ENCODE data around the gene PAAF1.

Gene PAAF1

DNA sequence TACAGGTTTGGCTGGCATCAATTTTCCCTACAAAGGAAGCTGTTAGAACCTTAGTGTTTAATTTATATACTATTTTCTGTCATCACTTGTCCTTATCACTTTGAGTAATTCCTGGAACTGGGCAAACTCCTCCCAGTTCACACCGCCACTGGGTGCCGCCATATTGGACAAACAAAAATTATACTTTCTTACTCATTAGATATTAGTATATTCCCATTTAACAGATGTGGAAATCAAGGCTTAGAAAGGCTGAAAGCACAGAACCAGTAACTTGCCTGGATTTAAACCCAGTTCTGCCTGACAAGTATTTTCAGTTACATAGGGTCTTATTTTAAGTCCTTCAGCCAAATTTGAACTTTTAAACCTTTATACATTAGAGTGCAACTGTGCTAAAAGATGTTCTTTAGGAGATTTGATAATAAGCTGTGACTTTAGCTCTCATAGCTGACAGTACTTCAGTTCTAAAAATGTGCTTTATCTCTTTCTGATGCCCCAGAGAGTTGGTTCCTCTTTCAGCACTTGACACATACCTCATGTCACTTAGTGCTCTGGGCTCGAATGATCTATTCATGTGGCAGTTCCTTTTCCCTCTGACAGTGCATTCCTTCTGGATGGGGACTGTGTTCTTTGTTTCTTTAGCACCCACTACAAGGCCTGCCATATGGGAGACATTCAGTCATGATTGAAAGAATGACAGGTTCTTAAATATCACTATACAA, 25.6 kb upstream of the PAAF1 start:
- Histone ChIP-seq H3K4me3 (ENCODE audit: low read depth, low read length) (no peak overlapping the region), H3K36me3 (replicated peaks) (no peaks in the 10 kb centered on the region), H3K27ac (no peak overlapping the region), H3K27me3 (replicated peaks) (no peaks in the 10 kb centered on the region)
- DNase-seq, result no peak
- TF ChIP-seq, protein P1, sequence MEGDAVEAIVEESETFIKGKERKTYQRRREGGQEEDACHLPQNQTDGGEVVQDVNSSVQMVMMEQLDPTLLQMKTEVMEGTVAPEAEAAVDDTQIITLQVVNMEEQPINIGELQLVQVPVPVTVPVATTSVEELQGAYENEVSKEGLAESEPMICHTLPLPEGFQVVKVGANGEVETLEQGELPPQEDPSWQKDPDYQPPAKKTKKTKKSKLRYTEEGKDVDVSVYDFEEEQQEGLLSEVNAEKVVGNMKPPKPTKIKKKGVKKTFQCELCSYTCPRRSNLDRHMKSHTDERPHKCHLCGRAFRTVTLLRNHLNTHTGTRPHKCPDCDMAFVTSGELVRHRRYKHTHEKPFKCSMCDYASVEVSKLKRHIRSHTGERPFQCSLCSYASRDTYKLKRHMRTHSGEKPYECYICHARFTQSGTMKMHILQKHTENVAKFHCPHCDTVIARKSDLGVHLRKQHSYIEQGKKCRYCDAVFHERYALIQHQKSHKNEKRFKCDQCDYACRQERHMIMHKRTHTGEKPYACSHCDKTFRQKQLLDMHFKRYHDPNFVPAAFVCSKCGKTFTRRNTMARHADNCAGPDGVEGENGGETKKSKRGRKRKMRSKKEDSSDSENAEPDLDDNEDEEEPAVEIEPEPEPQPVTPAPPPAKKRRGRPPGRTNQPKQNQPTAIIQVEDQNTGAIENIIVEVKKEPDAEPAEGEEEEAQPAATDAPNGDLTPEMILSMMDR (IDR thresholded peaks at IDR 0.05; ENCODE audit: low read depth, low read length, missing control alignments), result no peak
- in situ Hi-C loops (cut with HindIII; ENCODE audit: low pct_ligation_motif_present, low sequenced_read_pairs), result no loop called here

DNA sequence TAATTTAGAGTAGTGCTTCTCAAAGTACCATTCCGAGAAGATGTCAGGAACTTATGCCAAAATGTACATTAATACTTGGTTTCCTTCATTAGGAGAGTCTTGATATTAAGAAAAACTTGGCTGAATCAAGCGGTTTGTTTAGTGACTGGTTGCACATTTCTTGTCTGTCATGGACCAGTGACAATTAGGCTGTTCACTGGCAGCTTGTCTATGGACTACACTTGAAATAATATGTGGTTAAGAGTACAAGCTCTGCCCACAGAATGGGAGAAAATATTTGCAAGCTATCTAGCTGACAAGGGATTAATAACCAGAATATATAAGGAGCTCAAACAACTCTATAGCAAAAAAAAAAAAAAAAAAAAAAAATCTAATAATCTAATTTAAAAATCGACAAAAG, 24.8 kb upstream of the PAAF1 start:
- TF ChIP-seq, protein P1 (IDR thresholded peaks at IDR 0.05; ENCODE audit: low read depth, low read length, missing control alignments), result no peak
- Histone ChIP-seq H3K27ac (no peak overlapping the region), H3K36me3 (replicated peaks) (no peaks in the 10 kb centered on the region), H3K4me3 (ENCODE audit: low read depth, low read length) (no peak overlapping the region), H3K27me3 (replicated peaks) (no peaks in the 10 kb centered on the region)
- no peak for DNase-seq
- in situ Hi-C loops (cut with HindIII; ENCODE audit: low pct_ligation_motif_present, low sequenced_read_pairs), result no loop called here

DNA sequence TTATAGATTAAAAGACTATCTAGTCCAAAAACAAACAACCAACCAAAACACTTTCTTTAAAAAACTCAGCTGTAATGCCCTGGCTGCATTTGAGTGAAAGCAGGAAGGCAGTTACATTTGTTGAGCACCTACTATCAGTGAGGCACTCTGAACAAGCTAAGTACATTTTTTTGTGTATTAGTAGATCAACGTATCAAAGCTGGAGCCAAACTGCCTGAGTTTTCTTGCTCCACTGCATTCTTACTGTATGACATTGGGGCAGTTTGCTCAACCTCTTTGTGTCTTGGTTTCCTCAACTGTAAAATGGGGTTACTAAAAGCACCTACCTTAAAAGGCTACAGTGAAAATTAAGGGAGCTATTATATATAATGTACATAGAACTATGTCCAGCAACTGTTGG, 22.1 kb upstream of the PAAF1 start:
- TF ChIP-seq, protein P1 (IDR thresholded peaks at IDR 0.05; ENCODE audit: low read depth, low read length, missing control alignments), result no peak
- H3K36me3 ChIP-seq (replicated peaks), result no peaks in the 10 kb centered on the region
- H3K4me3 ChIP-seq (ENCODE audit: low read depth, low read length), result no peak overlapping the region
- no peak for DNase-seq
- H3K27ac ChIP-seq, result no peak overlapping the region
- in situ Hi-C loops (cut with HindIII; ENCODE audit: low pct_ligation_motif_present, low sequenced_read_pairs), result no loop called here
- H3K27me3 ChIP-seq (replicated peaks), result no peaks in the 10 kb centered on the region

DNA sequence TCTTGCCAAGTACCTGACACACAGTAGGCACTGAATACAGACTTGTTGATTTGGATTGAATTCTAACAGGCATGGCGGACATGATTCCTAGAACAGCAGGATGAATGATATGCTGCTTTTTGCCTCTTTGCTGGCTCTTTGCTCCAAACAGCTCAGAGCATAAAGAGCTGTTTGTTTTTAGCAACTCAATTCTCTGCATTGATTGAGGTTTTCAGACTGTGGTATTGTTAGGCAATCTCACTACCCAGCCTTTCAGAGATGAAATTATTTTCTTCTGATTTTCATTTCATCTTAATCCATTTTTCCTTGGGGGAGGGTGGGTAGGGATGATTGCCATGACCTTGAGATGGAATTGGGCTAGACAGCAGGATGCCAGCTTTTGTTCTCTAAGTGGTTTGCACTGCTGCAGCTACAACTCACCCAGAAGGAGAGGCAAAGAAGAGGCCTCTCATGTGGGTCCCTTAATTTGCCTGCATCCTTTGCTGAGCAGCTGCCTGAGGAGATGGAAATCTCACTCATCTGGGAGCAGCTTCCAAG, 20.7 kb upstream of the PAAF1 start:
- no peak overlapping the region for H3K4me3 ChIP-seq (ENCODE audit: low read depth, low read length)
- TF ChIP-seq, protein P1 (IDR thresholded peaks at IDR 0.05; ENCODE audit: low read depth, low read length, missing control alignments), result no peak
- H3K27me3 ChIP-seq (replicated peaks), result no peaks in the 10 kb centered on the region
- no peak for DNase-seq
- in situ Hi-C loops (cut with HindIII; ENCODE audit: low pct_ligation_motif_present, low sequenced_read_pairs), result no loop called here
- no peak overlapping the region for H3K27ac ChIP-seq
- no peaks in the 10 kb centered on the region for H3K36me3 ChIP-seq (replicated peaks)

DNA sequence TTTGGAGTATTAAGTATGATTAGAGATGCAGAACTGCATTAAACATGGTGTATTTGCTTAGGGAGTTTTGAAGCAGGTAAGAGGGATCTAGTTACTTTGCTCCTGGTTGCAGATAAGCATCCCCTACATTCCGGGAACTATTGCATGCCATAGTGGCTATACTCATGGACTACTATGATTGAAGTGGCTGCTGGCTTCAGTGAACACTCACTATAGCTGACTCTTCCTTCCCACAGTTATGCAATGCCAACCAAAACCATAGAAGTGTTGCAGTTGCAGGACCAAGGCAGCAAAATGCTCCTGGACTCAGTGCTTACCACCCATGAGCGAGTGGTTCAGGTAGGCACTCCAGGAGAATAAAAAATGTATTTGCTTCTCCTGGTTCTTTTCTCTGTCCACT, 17.1 kb upstream of the PAAF1 start:
- H3K27me3 ChIP-seq (replicated peaks), result no peaks in the 10 kb centered on the region
- H3K27ac ChIP-seq, result no peak overlapping the region
- TF ChIP-seq, protein P1 (IDR thresholded peaks at IDR 0.05; ENCODE audit: low read depth, low read length, missing control alignments), result no peak
- H3K4me3 ChIP-seq (ENCODE audit: low read depth, low read length), result no peak overlapping the region
- in situ Hi-C loops (cut with HindIII; ENCODE audit: low pct_ligation_motif_present, low sequenced_read_pairs), result no loop called here
- DNase-seq, result no peak
- H3K36me3 ChIP-seq (replicated peaks), result no peaks in the 10 kb centered on the region

DNA sequence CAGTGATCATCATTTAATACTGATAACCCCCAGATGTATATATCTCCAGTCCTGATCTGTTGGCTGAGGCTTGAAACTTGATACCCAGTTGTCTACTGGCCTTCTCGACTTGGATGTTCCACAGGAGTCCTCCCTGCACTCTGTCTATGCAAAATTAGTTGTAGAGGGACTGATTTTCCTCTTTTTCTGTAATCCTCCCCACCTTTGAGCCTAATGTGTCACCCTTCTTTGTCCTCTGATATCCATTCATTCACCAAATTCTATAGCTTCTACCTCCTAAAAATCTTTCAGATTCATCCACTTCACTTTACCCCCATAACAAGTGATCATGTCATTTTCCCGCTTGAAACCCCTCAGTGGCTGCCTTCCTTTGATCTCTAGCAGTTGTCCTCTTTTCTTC, 16.6 kb upstream of the PAAF1 start:
- no peaks in the 10 kb centered on the region for H3K27me3 ChIP-seq (replicated peaks)
- H3K27ac ChIP-seq, result no peak overlapping the region
- H3K36me3 ChIP-seq (replicated peaks), result no peaks in the 10 kb centered on the region
- no peak overlapping the region for H3K4me3 ChIP-seq (ENCODE audit: low read depth, low read length)
- TF ChIP-seq, protein P1 (IDR thresholded peaks at IDR 0.05; ENCODE audit: low read depth, low read length, missing control alignments), result no peak
- no peak for DNase-seq
- in situ Hi-C loops (cut with HindIII; ENCODE audit: low pct_ligation_motif_present, low sequenced_read_pairs), result no loop called here

Data from brain microvascular endothelial cell (primary cell).